K562 (cell line): Measurements from ENCODE around the gene LETM1. TPM values are rescaled to one million over a fixed set of nuclear protein-coding genes. Genes with fewer than 3 reads are reported as not detected.

ENCODE experiments used
- CHD2 ChIP-seq: IDR thresholded peaks from 2 replicates; pipeline ENCODE4 v1.6.1; 2011; ENCODE audit warnings: low read depth, low read length
- FOXJ3 ChIP-seq: sonication (generic); formaldehyde crosslinking; IDR thresholded peaks from 2 replicates; pipeline ENCODE4 v1.4.0; 2020; ENCODE audit warnings: mild to moderate bottlenecking, missing genetic modification reagents
- JUND ChIP-seq, 2 experiments: IDR thresholded peaks; 2 replicates in 1 of 2; 3 replicates in 1 of 2; pipeline ENCODE4 v1.6.1; 2011; ENCODE audit warnings: borderline replicate concordance in 2 of 2, low read depth in 2 of 2, low read length in 2 of 2, improper control_type of control experiment in 1 of 2, missing biosample characterization in 1 of 2, missing genetic modification characterization in 1 of 2, missing genetic modification reagents in 1 of 2
- NRF1 ChIP-seq, 2 experiments: fragments of 450-650 bp; IDR thresholded peaks in 1 of 2; conservative IDR thresholded peaks in 1 of 2; 2 replicates each; pipeline ENCODE4 v1.6.1; 2014; ENCODE audit warnings: mild to moderate bottlenecking in 2 of 2
- RBM14 ChIP-seq: fragments of 200-400 bp; formaldehyde crosslinking; IDR thresholded peaks from 2 replicates; pipeline ENCODE4 v1.6.1; 2018; ENCODE audit warnings: low read depth, mild to moderate bottlenecking, low read length, moderate library complexity, borderline replicate concordance; ENCODE audit not compliant: insufficient read depth
- ZNF778 ChIP-seq: fragments of 450-650 bp; formaldehyde crosslinking; IDR thresholded peaks from 2 replicates; pipeline ENCODE4 v1.4.0; 2020; ENCODE audit warnings: mild to moderate bottlenecking, moderate library complexity
- polyA plus RNA-seq, 8 experiments: library from polyadenylated mRNA; depleted of rRNA in 4 of 8; stranded (reverse) in 5 of 8; unstranded in 3 of 8; fragments of >200 nt; fragmentation: Nextera tagmentation in 2 of 8; fragmentation: Illumina TruSeq in 1 of 8; extraction: Ambion mirVana in 2 of 8; extraction: Trizol in 1 of 8; gene quantifications; 2 replicates each; pipeline versions ENCODE4 v1.2.1 to v1.2.3, GENCODE V29; 2011 to 2014; ENCODE audit warnings: inconsistent platforms in 1 of 8, missing spikeins in 1 of 8
- total RNA-seq, 7 experiments: library from RNA; depleted of rRNA in 6 of 7; stranded (reverse); fragments of >200 nt in 6 of 7; fragmentation: Illumina TruSeq in 2 of 7; extraction: Trizol in 2 of 7; gene quantifications; 2 replicates each; pipeline versions ENCODE4 v1.2.1 to v1.2.3, GENCODE V29; 2011 to 2021; ENCODE audit warnings: low replicate concordance in 1 of 7
- TF ChIP-seq, protein P1 (sequence below): fragments of 250-450 bp; sonication (Bioruptor Pico); IDR thresholded peaks from 2 replicates; pipeline ENCODE4 v1.5.1; 2021; ENCODE audit warnings: mild to moderate bottlenecking
- TF ChIP-seq, protein P2 (sequence below): sonication (generic); formaldehyde crosslinking; IDR thresholded peaks from 2 replicates; pipeline ENCODE4 v1.8.1; 2022; ENCODE audit warnings: missing genetic modification reagents
- TF ChIP-seq, protein P3 (sequence below): fragments of 250-450 bp; sonication (Bioruptor Pico); IDR thresholded peaks from 2 replicates; pipeline ENCODE4 v1.4.0; 2020

The LETM1 gene
- total and polyA plus RNA-seq, 9 of the 15 experiments (the other 6 are each of a cell fraction or from before 2014, with no cell fraction given): 3.9 to 109 (median 35.0) TPM

DNA sequence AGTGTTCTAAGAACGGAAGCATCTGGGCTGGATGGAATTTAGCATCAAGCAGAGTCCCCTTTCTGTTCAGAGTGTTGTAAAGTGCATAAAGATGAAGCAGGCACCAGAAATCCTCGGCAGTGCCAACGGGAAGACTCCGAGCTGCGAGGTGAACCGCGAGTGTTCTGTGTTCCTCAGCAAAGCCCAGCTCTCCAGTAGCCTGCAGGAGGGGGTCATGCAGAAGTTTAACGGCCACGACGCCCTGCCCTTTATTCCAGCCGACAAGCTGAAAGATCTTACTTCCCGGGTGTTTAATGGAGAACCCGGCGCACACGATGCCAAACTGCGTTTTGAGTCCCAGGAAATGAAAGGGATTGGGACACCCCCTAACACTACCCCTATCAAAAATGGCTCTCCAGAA lies 44.7 kb upstream of the LETM1 start (continued):
- TF ChIP-seq, protein P1, sequence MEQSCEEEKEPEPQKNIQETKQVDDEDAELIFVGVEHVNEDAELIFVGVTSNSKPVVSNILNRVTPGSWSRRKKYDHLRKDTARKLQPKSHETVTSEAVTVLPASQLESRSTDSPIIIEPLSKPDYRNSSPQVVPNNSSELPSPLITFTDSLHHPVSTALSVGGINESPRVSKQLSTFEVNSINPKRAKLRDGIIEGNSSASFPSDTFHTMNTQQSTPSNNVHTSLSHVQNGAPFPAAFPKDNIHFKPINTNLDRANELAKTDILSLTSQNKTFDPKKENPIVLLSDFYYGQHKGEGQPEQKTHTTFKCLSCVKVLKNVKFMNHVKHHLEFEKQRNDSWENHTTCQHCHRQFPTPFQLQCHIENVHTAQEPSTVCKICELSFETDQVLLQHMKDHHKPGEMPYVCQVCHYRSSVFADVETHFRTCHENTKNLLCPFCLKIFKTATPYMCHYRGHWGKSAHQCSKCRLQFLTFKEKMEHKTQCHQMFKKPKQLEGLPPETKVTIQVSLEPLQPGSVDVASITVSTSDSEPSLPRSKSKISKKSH (CRISPR knock-in tag): no peak
- TF ChIP-seq ZNF778 (CRISPR knock-in tag) (no peak), FOXJ3 (no peak), RBM14 (no peak), CHD2 (no peak), NRF1 (conservative IDR thresholded peaks at IDR 0.05 in 1 of 2, IDR thresholded peaks at IDR 0.05 in 1 of 2) (no peak), JUND (IDR thresholded peaks at IDR 0.05; ENCODE audit: borderline replicate concordance, low read depth, low read length) (no peak), JUND (tag; IDR thresholded peaks at IDR 0.05; ENCODE audit: borderline replicate concordance, low read depth, low read length) (no peak)
- TF ChIP-seq, protein P2, sequence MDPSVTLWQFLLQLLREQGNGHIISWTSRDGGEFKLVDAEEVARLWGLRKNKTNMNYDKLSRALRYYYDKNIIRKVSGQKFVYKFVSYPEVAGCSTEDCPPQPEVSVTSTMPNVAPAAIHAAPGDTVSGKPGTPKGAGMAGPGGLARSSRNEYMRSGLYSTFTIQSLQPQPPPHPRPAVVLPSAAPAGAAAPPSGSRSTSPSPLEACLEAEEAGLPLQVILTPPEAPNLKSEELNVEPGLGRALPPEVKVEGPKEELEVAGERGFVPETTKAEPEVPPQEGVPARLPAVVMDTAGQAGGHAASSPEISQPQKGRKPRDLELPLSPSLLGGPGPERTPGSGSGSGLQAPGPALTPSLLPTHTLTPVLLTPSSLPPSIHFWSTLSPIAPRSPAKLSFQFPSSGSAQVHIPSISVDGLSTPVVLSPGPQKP (CRISPR knock-in tag): no peak
- TF ChIP-seq, protein P3, sequence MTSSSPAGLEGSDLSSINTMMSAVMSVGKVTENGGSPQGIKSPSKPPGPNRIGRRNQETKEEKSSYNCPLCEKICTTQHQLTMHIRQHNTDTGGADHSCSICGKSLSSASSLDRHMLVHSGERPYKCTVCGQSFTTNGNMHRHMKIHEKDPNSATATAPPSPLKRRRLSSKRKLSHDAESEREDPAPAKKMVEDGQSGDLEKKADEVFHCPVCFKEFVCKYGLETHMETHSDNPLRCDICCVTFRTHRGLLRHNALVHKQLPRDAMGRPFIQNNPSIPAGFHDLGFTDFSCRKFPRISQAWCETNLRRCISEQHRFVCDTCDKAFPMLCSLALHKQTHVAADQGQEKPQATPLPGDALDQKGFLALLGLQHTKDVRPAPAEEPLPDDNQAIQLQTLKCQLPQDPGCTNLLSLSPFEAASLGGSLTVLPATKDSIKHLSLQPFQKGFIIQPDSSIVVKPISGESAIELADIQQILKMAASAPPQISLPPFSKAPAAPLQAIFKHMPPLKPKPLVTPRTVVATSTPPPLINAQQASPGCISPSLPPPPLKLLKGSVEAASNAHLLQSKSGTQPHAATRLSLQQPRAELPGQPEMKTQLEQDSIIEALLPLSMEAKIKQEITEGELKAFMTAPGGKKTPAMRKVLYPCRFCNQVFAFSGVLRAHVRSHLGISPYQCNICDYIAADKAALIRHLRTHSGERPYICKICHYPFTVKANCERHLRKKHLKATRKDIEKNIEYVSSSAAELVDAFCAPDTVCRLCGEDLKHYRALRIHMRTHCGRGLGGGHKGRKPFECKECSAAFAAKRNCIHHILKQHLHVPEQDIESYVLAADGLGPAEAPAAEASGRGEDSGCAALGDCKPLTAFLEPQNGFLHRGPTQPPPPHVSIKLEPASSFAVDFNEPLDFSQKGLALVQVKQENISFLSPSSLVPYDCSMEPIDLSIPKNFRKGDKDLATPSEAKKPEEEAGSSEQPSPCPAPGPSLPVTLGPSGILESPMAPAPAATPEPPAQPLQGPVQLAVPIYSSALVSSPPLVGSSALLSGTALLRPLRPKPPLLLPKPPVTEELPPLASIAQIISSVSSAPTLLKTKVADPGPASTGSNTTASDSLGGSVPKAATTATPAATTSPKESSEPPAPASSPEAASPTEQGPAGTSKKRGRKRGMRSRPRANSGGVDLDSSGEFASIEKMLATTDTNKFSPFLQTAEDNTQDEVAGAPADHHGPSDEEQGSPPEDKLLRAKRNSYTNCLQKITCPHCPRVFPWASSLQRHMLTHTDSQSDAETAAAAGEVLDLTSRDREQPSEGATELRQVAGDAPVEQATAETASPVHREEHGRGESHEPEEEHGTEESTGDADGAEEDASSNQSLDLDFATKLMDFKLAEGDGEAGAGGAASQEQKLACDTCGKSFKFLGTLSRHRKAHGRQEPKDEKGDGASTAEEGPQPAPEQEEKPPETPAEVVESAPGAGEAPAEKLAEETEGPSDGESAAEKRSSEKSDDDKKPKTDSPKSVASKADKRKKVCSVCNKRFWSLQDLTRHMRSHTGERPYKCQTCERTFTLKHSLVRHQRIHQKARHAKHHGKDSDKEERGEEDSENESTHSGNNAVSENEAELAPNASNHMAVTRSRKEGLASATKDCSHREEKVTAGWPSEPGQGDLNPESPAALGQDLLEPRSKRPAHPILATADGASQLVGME (CRISPR knock-in tag): no peak
- TF ChIP-seq, all 486 proteins: peak for 0
